ENCODE data around the gene SERTAD3. TPM values are rescaled to one million over a fixed set of nuclear protein-coding genes. Genes with fewer than 3 reads are reported as not detected.
"Not testable (repeated sequence)": the region's sequence is repeated elsewhere in the genome, so short reads cannot be mapped to it uniquely, and the experiment has no call there.

The SERTAD3 gene
- total and polyA plus RNA-seq, 2 of the 4 experiments (the other 2 are of a cell fraction), result 20.5 to 23.3 TPM

DNA sequence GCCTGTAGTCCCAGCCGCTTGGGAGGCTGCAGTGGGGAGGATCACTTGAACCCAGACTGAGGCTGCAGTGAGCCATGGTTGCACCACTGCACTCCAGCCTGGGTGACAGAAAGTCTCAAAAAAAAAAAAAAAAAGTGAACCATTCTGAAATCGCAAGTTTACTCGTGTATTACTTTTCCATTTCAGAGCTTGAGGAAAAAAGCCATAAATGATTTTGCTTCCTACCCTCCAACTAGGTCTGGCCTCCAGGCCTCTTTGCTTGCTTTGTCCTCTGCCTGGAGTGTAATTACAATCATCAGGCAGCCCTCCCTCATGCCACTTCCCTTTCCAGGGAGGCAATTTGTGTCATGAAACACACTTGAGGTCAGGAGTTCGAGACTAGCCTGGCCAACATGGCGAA, 12.9 kb upstream of the SERTAD3 start:
- Histone ChIP-seq H3K9ac (ENCODE audit: low read depth, low read length) (no peak overlapping the region), H3K4me2 (ENCODE audit: low read depth, low read length) (no peak overlapping the region), H3K4ac (ENCODE audit: low read depth, low read length) (no peak overlapping the region), H3K79me1 (ENCODE audit: low read depth in 1 of 2, low read length in 2 of 2) (peaks cover 0 to 6% of the 10 kb centered on the region in 2 experiments; a peak in 2 of 4 replicates), H2BK120ac (ENCODE audit: low read depth, low read length) (no peak overlapping the region), H4K20me1 (ENCODE audit: insufficient read depth, low read length) (peaks cover 4% of the 10 kb centered on the region; the same call in 1 of the 2 replicates), H3K4me1 (ENCODE audit: control insufficient read depth, insufficient read depth, low read length) (no peaks in the 10 kb centered on the region; the same call in 1 of the 2 replicates), H3K23ac (ENCODE audit: low read depth, low read length) (no peak overlapping the region), H4K8ac (ENCODE audit: low read depth in 2 of 2, low read length in 2 of 2) (no peak overlapping the region), H2AK5ac (ENCODE audit: low read depth, low read length) (no peak overlapping the region), H3K36me3 (ENCODE audit: control insufficient read depth, insufficient read depth, low read length) (peaks cover 3% of the 10 kb centered on the region; the same call in 1 of the 2 replicates), H4K91ac (ENCODE audit: insufficient read depth, low read depth, low read length) (no peak overlapping the region), H3K4me3 (ENCODE audit: insufficient read depth, low read depth, low read length) (no peak overlapping the region), H2AK9ac (replicated peaks; ENCODE audit: low read depth, low read length, poor library complexity) (no peak overlapping the region), H4K5ac (ENCODE audit: low read depth, low read length) (no peak overlapping the region), H2BK15ac (ENCODE audit: low read depth, low read length) (no peak overlapping the region), H3K14ac (replicated peaks; ENCODE audit: low read depth, low read length) (no peak overlapping the region), H3K9me1 (ENCODE audit: insufficient read depth, low read length) (peaks cover 2% of the 10 kb centered on the region; the same call in 1 of the 2 replicates), H3K27ac (ENCODE audit: insufficient read depth, low read length) (no peak overlapping the region), H2BK20ac (ENCODE audit: low read depth, low read length) (no peak overlapping the region), H3K9me3 (ENCODE audit: control insufficient read depth, insufficient read depth, low read length) (no peaks in the 10 kb centered on the region), H3K18ac (ENCODE audit: low read depth, low read length) (no peak overlapping the region), H3K27me3 (ENCODE audit: control insufficient read depth, insufficient read depth, low read length) (no peaks in the 10 kb centered on the region), H2BK5ac (ENCODE audit: low read depth, low read length, poor library complexity, severe bottlenecking) (no peak overlapping the region), H3K56ac (ENCODE audit: extremely low read depth, insufficient read depth, low read length) (no peak overlapping the region), H2AFZ (replicated peaks; ENCODE audit: low read length, poor library complexity) (no peak overlapping the region)
- ChIA-PET POLR2A (ENCODE audit: unreplicated experiment) (no interaction called here), CTCF (no interaction called here)
- ATAC-seq (ENCODE audit: low read depth), result no peak
- intact Hi-C loops (cut with micrococcal nuclease) (no loop called here), dilution Hi-C loops (cut with HindIII; ENCODE audit: low sequenced_read_pairs, unreplicated experiment) (no loop called here), in situ Hi-C loops (cut with MboI; ENCODE audit: low sequenced_read_pairs) (no loop called here)
- WGBS, 2 experiments (ENCODE audit: extremely low coverage in 2 of 2, insufficient read length in 1 of 2), result no CpG with 5 or more reads among the region's 5 CpGs
- DNase-seq, result no peak
- no peak for TF ChIP-seq NFE2L2 (IDR thresholded peaks at IDR 0.05; ENCODE audit: low read depth, low read length)
- TF ChIP-seq RAD21 (IDR thresholded peaks at IDR 0.05; ENCODE audit: low read length), result no peak
- TF ChIP-seq, protein P1, sequence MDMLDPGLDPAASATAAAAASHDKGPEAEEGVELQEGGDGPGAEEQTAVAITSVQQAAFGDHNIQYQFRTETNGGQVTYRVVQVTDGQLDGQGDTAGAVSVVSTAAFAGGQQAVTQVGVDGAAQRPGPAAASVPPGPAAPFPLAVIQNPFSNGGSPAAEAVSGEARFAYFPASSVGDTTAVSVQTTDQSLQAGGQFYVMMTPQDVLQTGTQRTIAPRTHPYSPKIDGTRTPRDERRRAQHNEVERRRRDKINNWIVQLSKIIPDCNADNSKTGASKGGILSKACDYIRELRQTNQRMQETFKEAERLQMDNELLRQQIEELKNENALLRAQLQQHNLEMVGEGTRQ (IDR thresholded peaks at IDR 0.05; ENCODE audit: low read depth, low read length), result no peak
- no peak for TF ChIP-seq MXI1 (IDR thresholded peaks at IDR 0.05; ENCODE audit: borderline replicate concordance, low read depth, low read length)
- TF ChIP-seq, protein P2, sequence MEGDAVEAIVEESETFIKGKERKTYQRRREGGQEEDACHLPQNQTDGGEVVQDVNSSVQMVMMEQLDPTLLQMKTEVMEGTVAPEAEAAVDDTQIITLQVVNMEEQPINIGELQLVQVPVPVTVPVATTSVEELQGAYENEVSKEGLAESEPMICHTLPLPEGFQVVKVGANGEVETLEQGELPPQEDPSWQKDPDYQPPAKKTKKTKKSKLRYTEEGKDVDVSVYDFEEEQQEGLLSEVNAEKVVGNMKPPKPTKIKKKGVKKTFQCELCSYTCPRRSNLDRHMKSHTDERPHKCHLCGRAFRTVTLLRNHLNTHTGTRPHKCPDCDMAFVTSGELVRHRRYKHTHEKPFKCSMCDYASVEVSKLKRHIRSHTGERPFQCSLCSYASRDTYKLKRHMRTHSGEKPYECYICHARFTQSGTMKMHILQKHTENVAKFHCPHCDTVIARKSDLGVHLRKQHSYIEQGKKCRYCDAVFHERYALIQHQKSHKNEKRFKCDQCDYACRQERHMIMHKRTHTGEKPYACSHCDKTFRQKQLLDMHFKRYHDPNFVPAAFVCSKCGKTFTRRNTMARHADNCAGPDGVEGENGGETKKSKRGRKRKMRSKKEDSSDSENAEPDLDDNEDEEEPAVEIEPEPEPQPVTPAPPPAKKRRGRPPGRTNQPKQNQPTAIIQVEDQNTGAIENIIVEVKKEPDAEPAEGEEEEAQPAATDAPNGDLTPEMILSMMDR (conservative IDR thresholded peaks at IDR 0.05; ENCODE audit: low read depth, low read length), result no peak
- TF ChIP-seq MAZ (IDR thresholded peaks at IDR 0.05; ENCODE audit: borderline replicate concordance, low read depth, low read length), result no peak
- BruUV-seq (replicated peaks), result no TSS peak

DNA sequence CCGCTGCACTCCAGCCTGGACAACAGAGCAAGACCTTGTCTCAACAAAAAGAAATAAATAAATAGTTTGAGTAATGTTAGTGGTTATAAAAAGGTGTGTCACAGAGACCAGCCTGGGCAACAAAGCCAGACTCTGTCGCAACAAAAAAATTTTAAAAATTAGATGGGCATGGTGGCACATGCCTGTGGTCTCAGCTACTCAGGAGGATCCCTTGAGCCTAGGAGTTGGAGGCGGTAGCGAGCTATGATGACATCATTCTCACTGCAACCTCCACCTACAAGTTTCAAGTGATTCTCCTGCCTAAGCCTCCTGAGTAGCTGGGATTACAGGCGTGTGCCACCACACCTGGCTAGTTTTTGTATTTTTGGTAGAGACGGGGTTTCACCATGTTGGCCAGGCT, 9.8 kb upstream of the SERTAD3 start:
- H2AK5ac ChIP-seq (ENCODE audit: low read depth, low read length), result 0 out of 2 replicates have a peak overlapping the region, but pooled peaks have one; percentile 16
- H3K18ac ChIP-seq (ENCODE audit: low read depth, low read length); H2AFZ ChIP-seq (replicated peaks; ENCODE audit: low read length, poor library complexity); H2AK9ac ChIP-seq (replicated peaks; ENCODE audit: low read depth, low read length, poor library complexity); H3K27me3 ChIP-seq (ENCODE audit: control insufficient read depth, insufficient read depth, low read length); H3K4me3 ChIP-seq (ENCODE audit: insufficient read depth, low read depth, low read length); H2BK5ac ChIP-seq (ENCODE audit: low read depth, low read length, poor library complexity, severe bottlenecking); in situ Hi-C loops (cut with MboI; ENCODE audit: low sequenced_read_pairs); H3K14ac ChIP-seq (replicated peaks; ENCODE audit: low read depth, low read length); intact Hi-C loops (cut with micrococcal nuclease); H2BK120ac ChIP-seq (ENCODE audit: low read depth, low read length); H4K5ac ChIP-seq (ENCODE audit: low read depth, low read length); H2BK20ac ChIP-seq (ENCODE audit: low read depth, low read length); H3K9ac ChIP-seq (ENCODE audit: low read depth, low read length); H3K4me2 ChIP-seq (ENCODE audit: low read depth, low read length); BruUV-seq (replicated peaks); H3K79me1 ChIP-seq (ENCODE audit: low read depth in 1 of 2, low read length in 2 of 2); H3K27ac ChIP-seq (ENCODE audit: insufficient read depth, low read length); H4K91ac ChIP-seq (ENCODE audit: insufficient read depth, low read depth, low read length); H3K23ac ChIP-seq (ENCODE audit: low read depth, low read length); H3K4me1 ChIP-seq (ENCODE audit: control insufficient read depth, insufficient read depth, low read length); H3K9me1 ChIP-seq (ENCODE audit: insufficient read depth, low read length); H3K9me3 ChIP-seq (ENCODE audit: control insufficient read depth, insufficient read depth, low read length); H4K8ac ChIP-seq (ENCODE audit: low read depth in 2 of 2, low read length in 2 of 2); H2BK15ac ChIP-seq (ENCODE audit: low read depth, low read length); H3K56ac ChIP-seq (ENCODE audit: extremely low read depth, insufficient read depth, low read length); H3K36me3 ChIP-seq (ENCODE audit: control insufficient read depth, insufficient read depth, low read length); POLR2A ChIA-PET (ENCODE audit: unreplicated experiment); H3K4ac ChIP-seq (ENCODE audit: low read depth, low read length); dilution Hi-C loops (cut with HindIII; ENCODE audit: low sequenced_read_pairs, unreplicated experiment); H4K20me1 ChIP-seq (ENCODE audit: insufficient read depth, low read length): not testable (repeated sequence)
- CTCF ChIA-PET, result interaction anchor here (0.7 to 2.9 kb wide), 2 partner anchors 10 to 26 kb away, joined by 3 to 10 read pairs; no protein-coding TSS in a partner anchor
- WGBS, 2 experiments (ENCODE audit: extremely low coverage in 2 of 2, insufficient read length in 1 of 2), result no CpG with 5 or more reads among the region's 6 CpGs
- DNase-seq, result peak; percentile 12
- peak; percentile 44 for ATAC-seq (ENCODE audit: low read depth)

Measured in IMR-90 (cell line).